NCI-H1436 (cell line): ENCODE data around the gene LZTFL1.

Source experiments
- DNase-seq: peaks from one replicate; lab custom pipeline; 2025; lab: John Stamatoyannopoulos, UW

Gene LZTFL1

DNA sequence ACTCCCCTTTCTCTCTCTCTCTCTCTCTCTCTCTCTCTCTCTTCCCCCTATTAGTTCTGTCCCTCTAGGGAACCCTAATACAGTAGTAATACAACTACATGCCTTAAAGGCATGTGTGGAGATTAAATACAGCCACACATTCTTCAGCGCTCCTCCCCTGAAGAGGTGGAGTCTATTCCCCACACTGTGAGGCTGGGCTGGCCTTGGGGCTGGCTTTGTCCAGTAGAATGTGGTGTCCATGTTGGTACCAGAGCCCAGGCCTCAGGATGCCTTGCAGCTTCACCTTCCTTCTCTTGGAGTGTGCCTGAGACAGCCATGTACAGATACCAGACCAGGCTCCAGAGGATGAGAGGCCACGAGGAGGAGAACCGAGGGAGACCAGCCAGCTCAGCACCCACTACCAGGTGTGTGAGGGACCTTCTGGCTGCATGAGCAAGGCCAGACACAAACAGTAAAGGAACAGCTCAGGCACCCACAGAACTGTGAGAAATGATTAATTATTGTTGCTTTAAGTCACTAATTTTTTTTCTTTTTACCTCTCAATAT lies 56.2 kb downstream of the LZTFL1 start:
- no peak for DNase-seq

DNA sequence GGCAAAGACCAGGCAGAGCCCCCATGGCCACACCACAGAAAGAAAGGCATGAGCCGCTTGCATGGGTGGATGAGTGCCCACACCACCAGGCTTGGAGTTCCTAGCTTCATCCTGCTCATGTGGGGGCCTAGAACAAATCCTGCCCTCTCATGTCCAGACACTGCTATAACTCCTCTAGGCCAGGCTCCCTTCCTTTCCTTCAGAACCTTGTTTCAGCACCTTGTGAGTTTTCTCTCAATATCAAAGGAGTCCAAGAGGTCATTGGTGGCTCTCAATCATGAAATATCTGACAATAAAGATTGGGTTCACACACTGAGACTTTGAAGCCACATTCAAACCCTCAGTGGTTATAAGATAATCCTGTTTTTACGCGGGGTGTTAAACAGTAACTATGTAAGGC lies 58.3 kb downstream of the LZTFL1 start:
- DNase-seq: no peak

DNA sequence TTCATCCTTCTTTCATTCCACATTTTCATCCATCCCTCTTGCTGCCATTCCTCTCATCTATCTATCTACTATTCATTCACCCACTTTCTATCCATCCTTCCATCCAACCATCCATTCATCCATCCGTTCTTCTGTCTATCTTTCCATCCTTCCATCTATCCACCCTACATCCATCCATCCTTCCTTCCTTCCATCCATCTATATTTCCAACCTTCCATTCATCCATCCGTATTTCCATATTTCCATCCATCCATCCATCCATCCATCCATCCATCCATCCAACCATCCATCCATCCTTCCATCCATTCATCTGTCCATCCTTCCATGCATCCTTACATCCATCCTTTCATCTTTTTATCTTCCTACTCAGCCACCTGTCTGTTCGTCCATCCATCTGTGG lies 59.5 kb downstream of the LZTFL1 start:
- DNase-seq: no peak

- DNase-seq: no peak
Measured at GRCh38 chr3:45781841-45782240, 60.1 kb downstream of the LZTFL1 start.

- no peak for DNase-seq
Measured at GRCh38 chr3:45781271-45781670, 60.6 kb downstream of the LZTFL1 start.

DNA sequence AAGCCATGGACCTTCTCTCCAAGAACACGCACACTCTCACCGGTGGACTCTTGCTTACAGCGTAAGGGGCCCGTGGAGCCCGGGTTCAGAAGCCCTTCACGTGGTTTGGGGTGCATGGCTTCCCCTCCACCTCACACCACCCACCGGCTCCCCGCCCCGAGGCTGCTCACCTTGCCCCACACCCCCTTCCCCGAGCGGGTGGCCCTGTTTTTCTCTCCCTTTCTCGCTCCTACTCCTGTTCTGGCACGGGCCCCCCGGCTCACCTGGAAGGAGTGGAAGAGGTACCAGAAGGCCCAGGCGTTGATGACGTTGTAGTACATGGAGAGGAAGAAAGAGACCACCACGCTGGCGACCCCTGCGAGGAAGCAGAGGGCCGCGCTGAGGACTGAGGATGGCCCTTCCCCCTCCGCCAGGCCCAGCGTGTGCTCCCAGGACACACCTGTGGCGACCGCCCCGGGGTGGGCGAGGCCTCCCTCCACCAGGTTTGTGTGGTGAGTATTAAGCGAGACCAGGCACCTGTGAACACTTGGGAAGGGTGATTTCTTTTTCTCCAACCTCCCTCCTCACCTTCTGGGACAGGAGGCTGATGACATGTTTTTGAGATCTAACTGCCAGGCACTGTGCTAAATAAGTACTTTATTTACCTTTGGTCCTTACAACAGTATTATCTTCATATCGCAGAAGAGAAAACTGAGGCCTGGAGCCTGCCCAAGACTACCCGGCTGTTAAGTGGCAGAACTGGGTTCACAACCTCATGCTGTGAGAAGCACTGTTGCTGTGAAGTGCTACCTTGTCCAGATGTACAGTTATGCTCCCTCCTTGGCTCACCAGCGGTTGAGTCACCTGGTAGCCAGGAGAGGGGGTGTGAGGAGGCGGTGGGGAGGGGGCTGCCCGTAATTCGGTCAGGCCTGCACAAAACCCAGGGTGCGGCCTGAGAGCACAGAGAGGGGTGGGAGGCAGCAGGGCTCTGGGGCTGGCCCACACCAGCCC lies 61.9 kb downstream of the LZTFL1 start:
- no peak for DNase-seq

- DNase-seq: no peak
Measured at GRCh38 chr3:45778761-45779201, 63.1 kb downstream of the LZTFL1 start.

DNA sequence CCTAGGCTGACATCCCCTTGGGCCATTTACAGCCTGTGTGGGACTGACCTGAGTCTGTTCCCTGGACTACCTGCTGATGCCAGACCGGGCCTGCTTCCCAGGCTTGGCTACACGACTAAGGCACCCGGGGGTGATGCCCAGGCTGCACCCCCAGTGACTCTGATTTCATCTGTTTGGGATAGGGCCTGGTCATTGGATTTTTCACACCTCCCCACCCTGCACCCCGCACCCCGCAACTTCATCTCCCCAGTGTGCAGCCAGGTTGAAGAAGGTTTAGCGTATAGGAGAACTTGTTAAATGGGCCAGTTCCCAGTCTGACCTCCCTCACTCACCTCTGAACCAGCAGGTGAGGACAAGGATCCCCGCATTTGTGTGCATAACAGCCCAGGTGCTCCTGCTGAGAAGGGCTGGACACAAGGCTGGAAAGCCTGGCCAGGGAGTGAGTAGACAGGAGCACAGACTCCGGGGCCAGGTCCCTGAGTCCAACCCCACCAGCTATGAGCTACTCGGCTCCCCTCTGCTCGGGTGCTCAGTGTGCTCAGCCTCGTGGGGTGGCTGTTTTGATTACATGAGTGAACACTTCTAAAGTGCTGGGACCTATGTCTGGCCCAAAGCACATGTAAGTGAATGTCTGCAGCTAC lies 64.1 kb downstream of the LZTFL1 start:
- DNase-seq: no peak

DNA sequence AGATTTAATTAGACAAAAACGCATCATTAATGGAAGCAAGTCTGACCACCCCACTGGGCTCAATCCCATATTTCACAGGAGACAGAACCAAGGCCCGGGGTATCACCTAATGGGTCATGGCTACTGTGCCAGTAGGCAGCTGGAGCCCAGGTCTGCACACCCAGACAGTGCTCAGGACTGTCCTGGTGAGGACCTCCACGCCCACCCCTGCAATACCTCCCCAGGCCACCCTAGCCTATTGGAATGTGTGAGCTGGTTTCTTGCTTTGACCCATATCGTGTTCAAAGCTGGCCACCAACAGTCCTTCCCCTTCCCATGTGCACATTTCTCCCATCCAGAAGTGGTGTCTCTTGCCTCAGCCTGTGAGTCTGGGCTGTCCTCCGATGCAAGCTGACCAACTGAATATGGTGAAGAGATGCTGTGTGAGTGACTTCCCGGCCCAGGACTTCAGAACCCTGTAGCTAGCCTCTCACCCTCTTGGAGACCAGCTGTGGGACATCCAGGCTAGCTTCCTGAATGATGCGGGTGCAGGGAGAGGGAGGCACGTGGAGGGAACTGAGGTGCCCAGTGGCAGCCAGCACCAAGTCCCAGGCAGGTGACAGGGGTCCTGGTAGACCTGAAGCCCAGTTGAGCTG lies 64.7 kb downstream of the LZTFL1 start:
- no peak for DNase-seq

GRCh38 chr3:45776611-45777010 lies 65.3 kb downstream of the LZTFL1 start:
- DNase-seq: no peak

DNA sequence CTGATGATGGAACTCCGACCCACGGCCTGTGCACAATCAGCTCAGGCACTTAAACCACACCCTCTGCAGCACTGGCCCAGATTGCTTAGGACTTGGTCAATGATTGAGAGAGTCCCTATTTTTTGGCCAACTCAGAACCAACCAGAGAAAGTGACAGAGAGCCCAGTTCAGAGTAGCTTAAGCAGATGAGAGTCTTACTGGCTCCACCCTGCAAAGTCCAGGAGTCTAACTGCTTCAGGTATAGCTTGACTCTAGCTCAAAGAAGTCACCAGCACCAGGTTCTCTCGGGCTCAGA lies 65.7 kb downstream of the LZTFL1 start:
- DNase-seq: no peak

DNA sequence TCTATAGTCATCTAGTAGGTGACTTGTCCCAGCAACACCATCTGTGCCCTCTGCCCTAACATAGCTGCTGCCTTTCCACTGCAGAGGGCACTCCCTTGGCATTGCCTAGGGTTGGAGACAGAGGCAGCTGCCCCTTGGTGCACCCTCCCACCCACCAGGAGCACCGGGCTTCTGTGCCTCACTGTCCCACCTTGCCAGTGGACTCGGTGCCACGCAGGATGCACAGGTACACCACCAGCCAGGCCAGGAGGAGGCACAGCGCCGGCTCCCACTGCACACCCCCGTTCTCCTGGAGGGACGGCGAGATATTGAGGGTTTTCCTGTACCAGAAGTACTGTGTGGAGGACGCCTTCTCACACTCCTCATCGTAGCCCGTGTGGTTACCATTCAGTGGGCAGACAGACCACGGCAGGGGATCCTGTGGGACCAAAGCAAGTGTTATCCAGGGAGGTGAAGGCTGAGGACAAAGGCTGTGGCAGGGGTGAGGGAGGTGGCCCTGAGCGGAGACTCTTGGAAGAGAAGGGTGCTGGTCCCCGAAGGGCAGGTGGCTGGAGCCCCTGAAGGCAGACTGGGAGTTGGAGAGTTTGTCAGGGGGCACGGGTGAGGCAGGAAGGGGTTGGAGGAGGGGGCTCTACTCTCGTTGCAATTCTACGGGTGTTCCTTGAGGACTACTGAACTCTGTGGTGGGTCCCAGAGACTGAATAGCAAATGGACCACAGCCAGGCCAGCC lies 66.2 kb downstream of the LZTFL1 start:
- DNase-seq: no peak

DNA sequence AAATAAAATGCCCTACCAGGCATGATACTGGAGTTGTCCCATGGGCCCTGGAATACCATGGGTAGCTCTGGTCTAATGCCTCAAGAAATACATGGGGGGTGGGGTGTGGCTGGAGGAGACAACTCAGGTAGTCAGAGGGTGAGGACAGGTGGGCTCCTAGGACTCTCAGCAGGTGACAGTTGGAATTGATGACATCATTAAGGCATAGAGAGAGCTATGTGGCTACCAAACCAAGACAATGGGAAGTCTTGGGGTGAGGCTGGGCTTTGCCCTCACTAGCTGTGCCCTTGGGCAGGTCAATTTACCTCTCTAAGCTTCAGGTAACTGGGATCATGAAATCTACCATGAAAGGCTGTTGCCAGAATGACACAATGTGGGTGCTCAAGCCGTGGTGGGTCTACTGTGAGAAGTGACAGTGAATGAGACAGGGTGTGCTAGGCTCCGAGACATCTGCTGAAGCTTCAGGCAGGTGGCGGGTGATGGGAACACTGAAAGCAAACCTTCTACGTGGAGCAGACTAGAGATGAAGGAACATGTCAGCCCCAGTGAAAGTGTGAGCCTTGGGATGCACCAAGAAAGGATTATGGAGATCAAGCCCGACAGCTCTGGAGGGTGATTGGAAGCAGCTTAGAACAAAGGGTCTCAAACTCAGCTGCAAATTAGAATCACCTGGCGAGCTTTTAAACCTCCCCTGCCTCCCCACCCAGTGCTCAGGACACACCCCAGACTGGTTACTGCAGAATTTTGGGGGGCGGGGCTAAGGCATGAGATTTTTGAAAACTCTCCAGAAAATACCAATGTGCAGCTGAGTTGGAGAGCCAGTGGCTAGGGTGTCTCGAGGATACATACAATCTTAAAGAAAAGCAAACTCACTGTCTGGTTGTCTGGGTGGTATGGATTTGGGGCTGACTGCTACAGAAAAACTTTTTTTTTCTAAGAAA lies 67.1 kb downstream of the LZTFL1 start:
- DNase-seq: no peak

GRCh38 chr3:45773714-45774449 lies 68.0 kb downstream of the LZTFL1 start:
- no peak for DNase-seq
